CMK (cell line): Measurements from ENCODE around the gene STK26.
"Not testable (repeated sequence)": the region's sequence is repeated elsewhere in the genome, so short reads cannot be mapped to it uniquely, and the experiment has no call there.

Source experiments
- DNase-seq: peaks from one replicate; pipeline ENCODE4 v3.0.0-alpha.2; 2010; ENCODE audit warnings: low read depth

STK26 gene

DNA sequence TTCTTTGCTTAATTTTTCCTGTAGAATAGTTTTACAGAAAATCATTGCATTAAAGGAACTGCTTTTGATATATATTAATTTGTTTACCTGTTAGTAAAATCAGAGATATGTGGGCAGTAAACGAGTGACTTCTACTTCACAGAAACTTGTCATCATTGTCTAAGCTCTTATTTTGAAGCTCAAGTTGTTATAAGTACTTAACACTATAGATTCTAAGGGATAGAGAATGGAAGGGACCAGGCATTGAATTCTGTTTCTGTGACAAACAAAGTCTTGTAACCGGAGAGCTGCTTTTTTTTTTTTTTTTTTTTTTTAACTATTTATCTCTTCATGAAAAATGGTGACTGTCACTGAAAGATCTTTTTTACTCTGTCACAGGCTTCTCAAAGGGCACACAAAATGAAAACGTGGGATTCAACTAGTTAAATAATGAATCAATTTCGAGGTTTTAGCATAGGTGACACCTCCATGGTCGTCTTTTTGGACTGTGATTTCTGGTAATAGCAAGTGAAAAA lies 14.4 kb downstream of the STK26 start:
- no peak for DNase-seq

DNA sequence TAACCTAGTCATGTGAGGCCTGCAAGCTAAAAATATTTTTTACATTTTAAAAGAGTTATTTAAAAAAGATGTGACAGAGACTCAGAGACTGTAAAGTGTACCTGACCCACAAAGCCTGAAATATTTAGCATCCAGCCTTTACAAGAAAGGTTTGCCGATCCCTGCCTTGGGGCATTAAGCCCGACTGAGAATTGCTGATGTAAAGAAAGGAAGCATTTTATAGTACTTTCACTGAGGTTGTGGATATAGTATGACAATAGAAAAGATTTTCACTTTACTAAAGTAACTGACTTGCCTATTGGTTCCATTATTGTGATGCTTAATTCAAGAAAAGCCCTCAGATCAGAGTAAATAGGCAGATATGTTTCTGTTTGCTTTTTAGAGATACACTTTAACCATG lies 17.0 kb downstream of the STK26 start:
- DNase-seq: no peak

DNA sequence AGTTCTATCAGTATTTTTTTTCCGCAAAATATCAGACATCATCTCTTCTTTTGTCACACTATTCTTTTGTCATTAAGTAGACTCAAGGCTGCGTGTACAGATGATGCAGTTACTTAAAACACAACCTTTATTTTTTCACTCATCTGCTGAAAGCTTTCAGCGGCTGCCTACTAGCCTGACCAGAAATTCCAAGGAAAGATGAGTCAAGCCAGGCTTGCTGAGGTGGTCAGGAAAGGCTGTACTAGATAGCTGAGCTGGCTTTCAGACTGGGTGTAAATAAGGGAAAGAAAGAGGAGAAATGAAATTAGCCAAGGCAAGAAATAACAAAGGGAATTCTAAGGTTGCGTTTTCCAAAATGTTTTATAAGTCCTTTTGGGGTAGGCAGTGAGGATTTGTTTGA lies 17.9 kb downstream of the STK26 start:
- no peak for DNase-seq

DNA sequence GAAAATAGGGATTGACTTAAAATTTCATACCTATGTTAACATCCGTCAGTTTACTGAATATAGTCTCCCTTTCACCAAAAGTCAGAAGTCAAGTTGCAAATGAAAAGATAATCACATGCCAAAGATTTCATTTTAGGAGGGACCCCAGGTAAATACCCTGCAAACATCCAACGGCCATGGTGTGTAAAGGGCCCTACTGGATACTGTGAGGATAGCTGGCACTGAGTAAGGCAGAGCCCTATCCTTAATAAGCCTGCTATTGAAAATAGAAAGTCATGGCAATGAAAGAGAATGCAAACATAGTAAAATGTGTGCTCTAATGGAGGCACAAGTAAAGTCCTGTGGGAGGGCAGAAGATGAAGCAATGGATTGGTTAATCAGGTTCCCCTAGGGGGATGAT lies 20.9 kb downstream of the STK26 start:
- no peak for DNase-seq

DNA sequence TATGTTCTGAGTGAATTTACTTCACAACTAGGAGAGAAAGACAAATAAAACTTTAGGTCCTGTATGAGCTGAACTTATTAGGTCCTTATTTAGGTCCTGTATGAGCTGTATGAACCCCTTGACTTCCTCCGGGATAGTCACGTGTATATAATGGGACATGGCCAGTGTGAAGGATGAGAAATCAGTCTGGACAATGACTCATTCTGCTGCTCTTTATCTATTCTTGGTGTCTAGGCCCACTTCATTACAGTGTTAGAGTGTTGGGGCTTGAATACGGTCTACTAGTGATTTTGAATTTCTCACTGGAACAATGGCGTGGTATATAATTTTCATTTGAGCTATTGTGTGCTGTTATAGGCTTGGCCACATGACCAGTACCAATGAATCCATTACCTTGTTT lies 21.9 kb downstream of the STK26 start:
- DNase-seq: no peak

DNA sequence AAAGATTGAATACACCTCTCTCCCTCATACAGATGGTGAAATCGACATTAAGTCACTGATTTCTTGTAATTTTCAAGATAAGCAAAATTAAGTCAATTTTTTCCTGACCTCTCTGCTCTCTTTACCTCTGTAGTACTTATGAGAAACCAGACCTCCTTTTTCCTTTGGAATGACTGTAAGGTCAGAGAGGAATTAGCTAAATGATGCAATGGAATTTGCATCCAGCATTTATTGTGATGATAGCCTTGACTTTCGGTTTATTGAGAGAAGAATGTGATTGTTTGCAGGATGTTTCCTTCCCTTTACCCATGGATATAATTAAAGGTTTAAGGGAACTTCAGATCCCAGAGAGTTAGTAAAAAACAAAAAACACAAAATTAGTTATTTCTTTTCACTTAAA lies 22.4 kb downstream of the STK26 start:
- DNase-seq: no peak

DNA sequence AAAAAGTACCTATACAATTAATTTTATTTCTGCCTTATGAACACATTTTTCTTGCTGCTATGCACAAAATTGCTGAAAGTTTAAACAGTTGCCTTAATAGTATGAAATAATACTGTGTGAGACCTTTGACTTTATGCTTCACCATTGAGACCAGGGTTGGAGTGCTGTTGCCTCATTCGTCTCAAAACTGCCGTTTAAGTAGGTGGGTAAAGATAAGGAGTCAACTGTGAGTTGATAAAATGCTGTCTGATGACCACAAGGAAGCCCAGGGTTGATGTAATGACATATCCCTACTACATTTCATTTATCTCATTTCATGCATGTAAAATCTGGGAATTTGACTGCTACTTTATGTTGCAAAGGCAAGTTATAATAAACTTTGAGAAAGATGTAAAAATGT lies 23.4 kb downstream of the STK26 start:
- DNase-seq: no peak

DNA sequence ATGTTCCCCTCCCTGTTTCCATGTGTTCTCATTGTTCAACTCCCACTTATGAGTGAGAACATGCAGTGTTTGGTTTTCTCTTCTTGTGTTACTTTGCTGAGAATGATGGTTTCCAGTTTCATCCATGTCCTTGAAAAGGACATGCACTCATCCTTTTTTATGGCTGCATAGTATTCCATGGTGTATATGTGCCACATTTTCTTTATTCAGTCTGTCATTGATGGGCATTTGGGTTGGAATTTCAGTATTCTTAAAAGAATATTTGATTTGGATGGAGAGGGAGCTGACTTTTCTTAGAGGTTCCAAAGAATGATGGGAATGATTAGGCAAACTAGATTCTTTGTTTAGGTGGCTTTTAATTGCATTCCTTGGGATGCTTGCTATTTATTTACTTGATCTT lies 28.7 kb downstream of the STK26 start:
- not testable (repeated sequence) for DNase-seq

DNA sequence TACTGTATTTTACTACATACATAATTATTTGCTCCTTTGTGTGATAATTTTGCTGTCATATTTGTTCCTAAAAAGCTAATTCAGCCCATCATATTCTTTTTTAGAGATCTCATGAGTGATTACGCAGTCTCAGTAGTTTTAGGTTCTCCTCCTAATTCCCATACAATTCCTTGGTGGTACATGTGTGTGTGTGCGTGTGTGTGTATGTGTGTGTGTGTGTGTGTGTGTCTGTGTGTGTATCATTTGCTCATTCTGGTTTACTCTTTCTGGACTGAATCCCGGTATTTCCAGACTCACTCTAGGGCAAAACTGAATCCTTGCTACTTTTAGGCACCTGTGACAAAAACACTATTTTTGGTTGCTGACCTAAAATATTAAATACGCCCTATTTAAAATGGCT lies 34.9 kb downstream of the STK26 start:
- no peak for DNase-seq

DNA sequence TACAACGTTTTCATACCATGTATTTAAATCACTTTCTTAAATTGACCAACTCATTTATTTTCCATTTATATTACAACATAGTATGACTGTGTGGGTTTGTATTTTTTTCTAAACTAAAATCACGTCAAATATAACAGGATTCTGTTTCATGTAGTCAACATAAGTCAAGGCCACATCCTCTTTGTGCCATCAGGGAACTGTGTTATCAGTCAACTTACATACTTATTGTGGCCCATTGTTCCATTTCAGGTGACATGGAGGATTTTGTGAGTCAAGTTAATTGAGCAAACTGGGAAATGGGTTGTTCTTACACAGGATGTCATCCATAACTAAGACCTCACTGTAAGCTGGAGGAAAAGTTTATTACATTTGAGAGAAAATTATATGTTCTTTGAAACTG lies 35.9 kb downstream of the STK26 start:
- DNase-seq: no peak

DNA sequence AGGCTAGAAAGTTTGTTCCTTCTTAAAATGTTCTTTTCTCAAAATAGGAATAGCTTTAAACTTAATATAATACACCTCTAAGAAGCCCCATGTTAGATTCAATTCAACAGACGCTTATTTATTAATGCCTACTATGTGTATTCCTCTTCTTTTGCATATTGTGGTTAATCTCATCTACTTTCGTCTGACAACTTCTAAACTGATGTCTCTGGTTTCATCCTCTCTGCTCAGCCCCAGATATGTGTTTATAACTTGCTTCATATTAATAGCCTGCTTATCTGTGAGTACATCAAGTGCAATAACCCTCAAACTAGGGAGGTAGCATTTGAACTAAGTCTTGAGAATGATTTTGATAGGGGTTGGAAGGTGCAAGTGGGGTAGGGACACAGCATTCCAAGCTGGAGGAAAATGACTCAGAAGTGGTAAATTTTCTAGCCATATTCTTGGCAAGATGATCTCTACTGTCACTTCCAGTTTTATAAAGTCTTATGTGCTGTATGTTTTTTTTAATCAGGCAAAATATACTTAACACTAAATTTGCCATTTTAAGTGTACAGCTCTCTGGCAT lies 37.0 kb downstream of the STK26 start:
- no peak for DNase-seq

DNA sequence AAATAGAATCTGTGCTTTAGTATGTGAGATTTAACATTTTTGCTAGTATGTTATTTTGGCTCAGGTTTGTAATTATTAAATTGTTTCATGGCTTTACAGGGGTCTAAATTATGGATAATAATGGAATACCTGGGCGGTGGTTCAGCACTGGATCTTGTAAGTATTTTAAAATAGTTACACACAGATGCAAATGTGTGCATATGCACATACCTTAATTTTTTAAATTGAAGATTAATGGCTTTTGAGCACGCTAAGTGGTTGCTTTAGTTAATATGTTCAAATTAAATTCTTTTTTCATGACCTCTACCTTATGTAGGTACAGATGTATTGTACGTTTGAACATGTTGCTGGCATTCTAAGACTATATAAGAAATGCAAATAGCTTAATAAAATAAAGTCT lies 40.2 kb downstream of the STK26 start:
- DNase-seq: no peak

DNA sequence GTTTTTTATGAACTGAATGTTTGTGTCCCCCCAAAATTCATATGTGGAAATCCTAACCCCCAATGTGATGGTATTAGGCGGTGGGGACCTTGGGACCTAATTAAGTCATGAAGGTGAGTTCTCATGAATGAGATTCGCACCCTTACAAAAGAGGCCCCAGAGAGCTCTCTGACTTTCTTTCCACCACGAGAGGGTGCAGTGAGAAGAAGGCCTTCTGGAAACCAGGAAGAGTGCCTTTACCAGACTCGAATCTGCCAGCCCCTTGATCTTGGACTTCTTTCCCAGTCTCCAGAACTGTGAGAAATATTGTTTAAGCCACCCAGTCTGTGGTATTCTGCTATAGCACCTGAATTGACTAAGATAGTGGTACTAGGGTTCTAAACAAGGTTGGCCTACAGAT lies 40.8 kb downstream of the STK26 start:
- no peak for DNase-seq

DNA sequence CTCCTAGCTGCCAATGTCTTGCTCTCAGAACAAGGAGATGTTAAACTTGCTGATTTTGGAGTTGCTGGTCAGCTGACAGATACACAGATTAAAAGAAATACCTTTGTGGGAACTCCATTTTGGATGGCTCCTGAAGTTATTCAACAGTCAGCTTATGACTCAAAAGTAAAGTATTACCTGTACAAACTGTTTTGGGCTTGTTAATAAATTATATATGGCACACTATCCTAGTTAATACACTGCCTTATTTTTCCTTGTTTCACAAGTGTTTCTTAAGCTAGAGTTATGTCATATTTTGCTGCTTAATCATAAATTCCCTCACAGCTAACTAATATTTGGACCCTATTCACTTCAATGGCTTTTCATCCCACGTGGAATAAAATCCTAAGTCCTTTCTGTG lies 45.3 kb downstream of the STK26 start:
- no peak for DNase-seq

DNA sequence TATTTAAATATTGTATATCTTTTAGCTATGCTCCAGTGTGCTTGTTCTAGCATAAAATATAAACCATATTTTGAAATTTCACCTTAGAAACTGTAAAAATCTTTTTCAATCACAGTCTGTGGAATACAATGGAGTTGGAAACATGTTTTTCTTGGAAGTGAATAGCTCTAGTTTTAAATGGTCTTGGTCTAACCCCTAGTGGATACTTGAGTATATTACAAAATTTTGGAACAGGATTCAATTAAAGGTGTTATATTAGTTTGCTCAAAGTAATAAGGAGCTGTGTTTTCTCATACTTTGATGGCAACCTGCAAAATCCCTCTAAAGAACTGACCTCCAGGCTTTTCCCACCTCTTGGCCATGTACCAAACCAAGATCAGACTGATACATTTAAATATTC lies 48.2 kb downstream of the STK26 start:
- DNase-seq: no peak

DNA sequence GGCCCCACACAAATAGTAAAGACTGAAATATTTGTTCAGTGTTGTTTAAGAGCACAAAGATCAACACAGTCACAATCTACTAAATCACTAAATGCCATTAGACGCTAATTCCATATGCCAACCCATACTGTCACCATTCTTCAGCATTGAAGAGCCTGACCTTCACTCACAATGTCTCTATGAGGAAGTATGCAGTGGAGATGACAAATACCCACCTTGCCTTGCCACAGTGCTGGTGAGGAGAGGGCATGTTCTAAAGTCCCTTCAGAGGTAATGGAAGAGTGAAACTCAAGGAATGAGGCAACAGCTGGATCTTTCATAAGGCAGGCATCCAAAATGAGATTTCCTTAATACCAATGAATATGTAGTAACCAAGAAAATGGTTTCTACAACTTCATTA lies 54.3 kb downstream of the STK26 start:
- no peak for DNase-seq

DNA sequence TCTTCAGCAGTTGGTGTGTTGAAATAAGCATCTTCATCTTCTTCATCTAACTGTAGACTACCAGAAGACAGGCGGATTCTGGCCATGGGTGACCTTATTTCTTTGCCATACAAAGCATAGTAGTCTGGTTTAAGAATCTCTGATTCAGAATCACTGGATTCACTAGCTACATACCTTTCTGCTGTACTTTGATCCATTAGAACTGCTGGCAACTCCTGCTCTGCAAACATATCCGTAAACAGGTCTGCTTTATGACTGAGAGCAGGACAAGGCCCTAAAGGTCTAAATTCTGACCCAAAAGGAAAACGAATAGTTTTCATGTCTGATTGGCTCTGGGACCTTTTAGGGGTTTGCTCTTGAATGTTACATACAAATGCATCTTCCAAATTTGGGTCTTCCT lies 54.8 kb downstream of the STK26 start:
- DNase-seq: no peak

DNA sequence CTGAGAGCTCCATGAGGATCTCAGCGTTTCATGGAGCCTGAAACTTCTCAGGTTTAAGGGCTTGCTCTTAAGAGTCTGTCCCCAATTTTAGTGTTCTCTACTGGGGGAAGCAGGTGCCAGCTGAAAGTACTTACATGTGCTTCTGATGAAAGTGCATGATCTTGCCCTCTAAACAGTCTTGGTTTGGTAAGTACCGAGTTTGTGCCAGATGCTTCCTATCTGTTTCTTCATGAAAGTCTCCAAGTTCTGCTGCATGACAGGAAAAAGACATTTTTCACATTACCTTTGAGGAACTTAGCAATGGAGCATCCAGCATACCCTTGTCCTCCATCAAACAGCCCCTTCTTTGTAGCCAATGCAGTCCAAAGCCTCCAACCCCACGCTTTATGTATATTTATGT lies 62.7 kb downstream of the STK26 start:
- DNase-seq: no peak

DNA sequence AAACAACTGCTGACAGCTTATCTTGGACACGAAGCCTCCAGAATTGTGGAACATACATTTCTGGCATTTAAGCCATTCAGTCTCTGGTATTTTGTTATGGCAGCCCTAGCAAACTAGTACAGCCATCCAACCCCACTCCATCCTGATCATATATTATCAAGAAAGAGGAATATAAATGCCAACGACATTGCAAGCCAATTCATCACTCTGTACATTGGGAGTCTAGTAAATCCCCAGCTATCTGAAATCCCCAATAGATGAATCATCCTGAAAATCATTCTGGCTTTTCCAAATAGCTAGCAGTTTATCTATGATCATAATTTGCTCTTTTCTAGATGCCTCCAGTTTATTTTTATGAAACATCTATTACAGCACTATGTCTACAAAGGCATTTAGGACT lies 63.6 kb downstream of the STK26 start:
- no peak for DNase-seq

DNA sequence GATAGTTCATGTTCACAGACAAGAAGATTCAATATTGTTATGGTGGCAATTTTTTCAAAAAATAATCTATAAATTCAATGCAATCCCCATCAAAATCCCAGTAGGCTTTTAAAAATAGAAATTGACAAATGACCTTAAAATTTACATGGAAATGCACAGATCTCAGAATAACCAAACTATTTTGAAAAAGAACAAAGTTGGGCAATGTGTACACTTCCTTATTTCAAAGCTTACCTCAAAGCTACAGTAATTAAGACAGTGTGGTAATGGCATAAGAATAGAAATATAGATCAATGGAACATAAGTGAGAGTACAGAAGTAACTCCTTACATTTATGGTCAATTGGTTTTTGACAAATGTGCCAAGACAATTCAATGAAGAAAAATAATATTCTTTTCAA lies 65.8 kb downstream of the STK26 start:
- no peak for DNase-seq

DNA sequence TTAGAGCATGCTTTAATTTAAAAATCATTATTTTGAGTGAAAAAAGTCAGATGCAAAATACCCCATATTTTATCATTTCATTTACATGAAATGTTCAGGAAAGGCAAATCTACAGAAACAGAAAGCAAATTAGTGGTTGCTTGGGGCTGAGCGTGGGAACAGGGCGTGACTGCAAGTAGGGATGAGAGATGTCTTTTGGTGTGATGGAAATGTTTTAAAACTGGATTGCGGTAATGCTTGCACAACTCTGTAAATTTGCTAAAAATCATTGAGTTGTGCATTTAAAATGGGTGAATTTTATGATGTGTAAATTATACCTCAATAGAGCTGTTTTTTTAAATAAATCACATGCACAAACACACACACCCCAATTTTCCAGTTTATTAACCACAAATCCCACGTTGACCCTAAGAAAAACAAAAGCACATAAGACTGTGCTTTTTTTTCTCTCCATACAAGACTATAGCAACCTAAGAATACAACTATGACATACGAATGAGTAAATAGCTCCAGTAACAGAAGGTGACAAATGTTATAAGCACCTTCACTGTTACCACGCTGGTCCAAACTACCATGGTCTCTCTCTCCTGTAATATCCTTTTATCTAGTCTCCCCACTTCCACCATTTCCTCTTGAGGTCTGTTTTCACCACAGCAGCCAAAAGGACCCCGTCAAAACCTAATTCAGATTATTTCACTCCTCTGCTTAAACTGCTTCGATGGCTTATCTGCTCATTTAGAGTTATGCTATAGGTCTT lies 67.5 kb downstream of the STK26 start:
- no peak for DNase-seq

DNA sequence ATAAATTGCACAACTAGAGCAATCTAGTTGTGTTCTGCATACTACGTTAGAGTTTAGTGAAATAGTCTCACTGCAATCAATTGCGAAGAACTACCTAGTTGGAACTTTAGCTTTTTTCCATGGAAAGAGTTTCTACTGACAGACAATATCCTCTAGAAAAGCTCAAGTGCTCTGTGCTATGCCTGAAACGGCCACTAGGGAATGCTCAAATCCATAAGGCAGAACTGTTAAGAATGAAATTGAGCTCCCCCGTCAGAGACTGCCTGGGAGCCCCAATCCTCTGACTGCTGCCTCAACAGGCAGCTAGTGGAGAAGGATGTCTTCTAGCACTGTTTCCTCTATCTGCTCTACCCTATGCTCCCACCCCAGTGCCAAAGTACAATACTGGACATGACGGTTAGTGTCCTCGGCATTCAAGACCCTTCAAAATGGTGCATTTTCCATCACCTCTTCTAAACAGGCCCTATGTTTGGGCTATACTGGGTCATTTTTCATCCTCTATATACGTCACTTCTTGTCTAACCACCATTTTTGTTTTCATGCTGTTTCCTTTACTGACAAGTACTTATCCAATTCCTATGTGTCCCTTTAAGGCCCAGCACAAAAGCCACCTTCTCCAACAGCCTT lies 69.5 kb downstream of the STK26 start:
- DNase-seq: no peak

DNA sequence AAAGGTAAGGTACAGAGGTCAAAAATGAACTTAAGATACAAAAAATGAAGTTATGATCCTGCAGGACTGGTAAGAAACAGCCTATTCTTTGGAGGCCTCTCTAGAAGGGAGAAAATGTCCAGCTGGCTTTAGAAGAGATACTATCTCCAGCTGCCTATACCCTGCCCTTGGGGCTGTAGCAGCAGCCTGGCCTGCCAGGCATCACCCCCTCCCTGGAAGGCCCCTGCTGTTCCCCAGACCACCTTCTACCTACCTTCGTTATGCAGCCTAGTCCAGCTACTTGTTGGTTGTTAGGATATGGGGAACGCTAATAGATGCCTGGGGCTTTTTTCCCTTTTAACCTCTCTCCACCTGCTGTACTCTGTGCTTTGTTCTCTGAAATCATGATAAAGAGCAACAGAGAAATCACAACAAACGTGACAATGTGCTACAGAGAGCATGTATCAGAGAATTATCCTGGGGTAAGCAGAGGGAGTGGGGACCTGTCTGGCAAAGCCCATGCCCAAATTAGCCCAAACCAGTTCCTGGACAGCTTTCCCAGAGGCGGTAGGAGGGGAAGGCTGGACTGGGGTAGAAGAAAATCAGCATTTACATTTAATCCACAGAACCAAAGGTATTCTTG lies 70.2 kb downstream of the STK26 start:
- no peak for DNase-seq
